PC-9 (cell line): ENCODE measurements around the gene TLN1.

Experiments
- EZH2 ChIP-seq: fragments of 200-600 bp; sonication (generic); IDR thresholded peaks from 2 replicates; pipeline ENCODE4 v1.8.0; 2017; ENCODE audit warnings: antibody characterized with exemption, low read depth
- TF ChIP-seq, protein P1 (sequence below): fragments of 200-600 bp; sonication (generic); conservative IDR thresholded peaks from 2 replicates; pipeline ENCODE4 v1.6.1; 2017; ENCODE audit warnings: mixed run types, antibody characterized with exemption, mild to moderate bottlenecking, moderate library complexity

DNA sequence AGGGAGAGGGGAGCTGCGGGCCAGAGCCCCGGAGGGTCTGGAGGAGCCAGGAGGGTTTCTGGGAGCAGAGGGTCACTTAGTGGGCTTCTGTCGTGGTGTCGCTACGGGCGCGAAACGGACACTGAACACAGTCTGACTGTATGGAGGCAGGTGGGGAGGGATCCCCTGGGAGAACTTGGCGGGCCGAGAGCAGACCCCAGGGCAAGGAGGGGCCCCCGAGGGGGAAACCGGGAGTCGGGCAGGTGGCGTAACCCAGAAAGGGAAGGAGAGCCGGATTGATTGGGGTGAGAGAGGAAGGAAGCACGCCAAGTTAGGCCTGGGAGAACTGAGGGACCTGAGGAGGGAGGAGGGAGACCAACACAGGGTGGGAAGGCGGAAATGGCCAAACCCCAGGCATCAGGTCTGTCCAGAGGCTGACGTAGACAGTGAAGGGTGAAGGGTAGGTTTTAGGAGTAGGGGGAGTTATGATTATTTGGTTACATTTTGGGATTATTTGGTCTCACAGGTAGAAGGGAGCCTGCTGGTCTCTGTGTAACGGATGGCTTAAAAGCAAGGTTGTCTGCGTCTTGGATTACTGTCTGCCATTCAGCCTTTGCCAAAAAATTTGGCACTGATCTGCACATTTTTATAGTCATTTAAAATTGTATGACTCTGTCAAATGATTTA is 25.4 kb upstream of the TLN1 start:
- TF ChIP-seq, protein P1, sequence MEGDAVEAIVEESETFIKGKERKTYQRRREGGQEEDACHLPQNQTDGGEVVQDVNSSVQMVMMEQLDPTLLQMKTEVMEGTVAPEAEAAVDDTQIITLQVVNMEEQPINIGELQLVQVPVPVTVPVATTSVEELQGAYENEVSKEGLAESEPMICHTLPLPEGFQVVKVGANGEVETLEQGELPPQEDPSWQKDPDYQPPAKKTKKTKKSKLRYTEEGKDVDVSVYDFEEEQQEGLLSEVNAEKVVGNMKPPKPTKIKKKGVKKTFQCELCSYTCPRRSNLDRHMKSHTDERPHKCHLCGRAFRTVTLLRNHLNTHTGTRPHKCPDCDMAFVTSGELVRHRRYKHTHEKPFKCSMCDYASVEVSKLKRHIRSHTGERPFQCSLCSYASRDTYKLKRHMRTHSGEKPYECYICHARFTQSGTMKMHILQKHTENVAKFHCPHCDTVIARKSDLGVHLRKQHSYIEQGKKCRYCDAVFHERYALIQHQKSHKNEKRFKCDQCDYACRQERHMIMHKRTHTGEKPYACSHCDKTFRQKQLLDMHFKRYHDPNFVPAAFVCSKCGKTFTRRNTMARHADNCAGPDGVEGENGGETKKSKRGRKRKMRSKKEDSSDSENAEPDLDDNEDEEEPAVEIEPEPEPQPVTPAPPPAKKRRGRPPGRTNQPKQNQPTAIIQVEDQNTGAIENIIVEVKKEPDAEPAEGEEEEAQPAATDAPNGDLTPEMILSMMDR, result no peak
- TF ChIP-seq EZH2, result no peak
